HG03039 (cell line): ENCODE measurements around the gene OSBPL5.

Experiments
- ATAC-seq: cut with Tn5 transposase; IDR thresholded peaks from one replicate; pipeline ENCODE4 v1.9.1; 2021; ENCODE audit warnings: mild to moderate bottlenecking, moderate library complexity; ENCODE audit not compliant: unreplicated experiment

OSBPL5 gene

GRCh38 chr11:3105791-3106735 is 59.0 kb downstream of the OSBPL5 start:
- ATAC-seq = no peak

DNA sequence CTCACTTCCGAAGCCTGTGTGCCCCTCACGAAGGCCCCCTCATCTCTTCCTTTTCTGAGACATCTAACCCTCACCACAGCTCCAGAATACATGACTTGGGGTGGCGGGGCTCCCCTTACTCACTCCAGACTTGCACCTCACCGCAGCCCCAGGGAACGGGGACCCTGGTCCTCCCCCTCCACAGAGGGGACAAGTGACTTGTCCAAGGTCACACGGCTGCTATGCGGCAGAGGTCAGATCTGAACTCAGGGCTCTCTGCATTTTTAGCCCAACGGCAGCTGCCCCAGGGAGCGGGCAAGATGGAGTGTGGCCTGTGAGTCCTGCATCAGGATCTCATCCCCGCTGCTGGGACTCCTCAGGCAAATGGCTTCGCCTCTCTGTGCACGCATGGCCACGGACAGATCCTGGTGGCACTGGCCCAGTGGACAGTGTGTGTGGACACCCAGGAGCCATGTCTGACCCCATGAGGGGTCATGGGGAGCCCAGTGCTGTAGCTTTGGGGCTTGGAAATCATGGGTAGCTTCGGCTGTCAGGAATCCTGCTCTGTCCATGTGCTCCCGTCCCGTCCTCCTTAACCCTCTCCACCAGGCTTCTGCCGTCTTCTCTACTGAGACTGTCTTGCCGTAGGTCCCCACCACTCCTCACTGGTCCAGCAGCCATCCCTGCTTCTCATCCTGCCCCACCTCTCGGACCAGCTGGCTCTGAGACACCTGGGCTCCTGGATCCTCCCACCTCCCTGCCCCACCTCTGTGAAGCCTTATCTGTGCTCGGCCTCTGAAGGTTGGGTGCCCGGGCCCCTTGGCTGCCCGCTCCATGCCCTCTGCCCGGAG is 59.9 kb downstream of the OSBPL5 start:
- ATAC-seq = no peak

GRCh38 chr11:3104051-3104714 is 60.9 kb downstream of the OSBPL5 start:
- no peak for ATAC-seq

- no peak for ATAC-seq
These were observed 62.0 kb downstream of the OSBPL5 start for GRCh38 chr11:3103076-3103475.

DNA sequence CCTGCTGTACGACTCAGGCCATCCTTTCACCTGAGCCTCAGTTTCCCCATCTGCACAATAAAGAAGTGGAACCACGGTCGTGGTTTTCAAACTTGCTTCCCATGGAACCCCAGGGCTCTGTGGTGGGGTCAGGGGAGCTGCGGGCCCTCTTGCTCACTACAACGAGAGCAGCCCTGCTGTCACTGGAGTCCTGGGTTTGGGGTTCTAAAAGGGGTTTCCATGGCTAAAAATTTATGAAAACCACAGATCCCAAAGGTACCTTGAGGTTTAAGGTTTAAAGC is 62.5 kb downstream of the OSBPL5 start:
- no peak for ATAC-seq

- no peak for ATAC-seq
These were observed 63.0 kb downstream of the OSBPL5 start for GRCh38 chr11:3101921-3102640.

GRCh38 chr11:3099178-3099577 is 65.9 kb downstream of the OSBPL5 start:
- ATAC-seq = no peak

DNA sequence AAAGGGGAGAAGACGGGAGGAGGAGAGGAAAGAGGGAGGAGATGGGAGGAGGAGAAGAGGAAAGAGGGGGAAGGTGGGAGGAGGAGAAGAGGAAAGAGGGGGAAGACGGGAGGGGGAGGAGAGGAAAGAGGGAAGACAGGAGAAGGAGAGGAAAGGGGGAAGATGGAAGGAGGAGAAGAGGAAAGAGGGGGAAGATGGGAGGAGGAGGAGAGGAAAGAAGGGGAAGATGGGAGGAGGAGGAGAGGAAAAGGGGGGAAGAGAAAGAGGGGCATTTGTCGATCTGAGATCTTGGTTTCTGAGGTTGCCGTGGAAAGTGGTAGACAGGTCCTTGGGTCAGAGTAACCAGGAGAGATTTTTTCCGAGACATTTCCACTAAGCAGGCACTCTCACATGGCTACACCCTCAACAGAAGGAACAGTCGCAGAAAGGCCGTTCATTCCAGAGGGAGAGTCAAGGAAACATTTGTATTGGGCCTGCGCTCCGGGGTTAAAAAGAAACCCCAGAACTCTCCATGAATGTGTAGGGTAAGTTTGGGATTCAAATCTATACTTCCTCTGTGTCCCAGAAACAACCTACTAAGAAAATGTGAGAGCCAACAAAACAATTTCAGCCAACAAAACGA is 68.1 kb downstream of the OSBPL5 start:
- no peak for ATAC-seq

GRCh38 chr11:3095712-3096361 is 69.3 kb downstream of the OSBPL5 start:
- ATAC-seq = no peak

DNA sequence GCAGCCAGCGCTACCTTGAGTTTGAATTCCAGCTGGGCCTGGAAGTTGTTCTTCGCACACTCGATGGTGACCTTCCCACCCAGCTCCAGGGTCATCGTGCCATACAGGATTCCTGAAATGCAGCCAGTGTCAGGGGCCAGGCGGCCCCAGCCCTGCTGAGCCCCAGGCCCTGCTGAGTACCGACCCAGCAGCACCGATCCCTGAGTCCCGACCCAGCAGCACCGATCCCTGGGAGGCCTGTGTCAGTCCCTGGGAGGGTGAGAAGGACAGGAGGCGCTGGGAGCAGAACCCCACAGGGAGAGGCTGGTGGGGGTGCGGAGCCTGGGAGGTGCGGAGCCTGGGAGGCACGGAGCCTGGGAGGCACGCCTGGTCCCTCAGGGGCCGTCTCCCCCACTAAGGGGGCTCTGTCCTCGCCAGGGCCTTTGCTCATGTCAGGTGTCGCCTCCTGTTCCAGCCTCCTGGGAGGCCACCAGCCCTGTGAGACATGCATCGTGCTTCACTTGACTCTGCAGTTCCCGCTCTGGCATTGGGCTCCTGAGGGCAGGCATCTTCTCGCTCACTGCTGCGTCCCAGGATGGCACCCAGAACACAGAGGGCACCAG is 70.8 kb downstream of the OSBPL5 start:
- ATAC-seq = no peak

GRCh38 chr11:3093281-3094191 is 71.6 kb downstream of the OSBPL5 start:
- ATAC-seq = no peak

DNA sequence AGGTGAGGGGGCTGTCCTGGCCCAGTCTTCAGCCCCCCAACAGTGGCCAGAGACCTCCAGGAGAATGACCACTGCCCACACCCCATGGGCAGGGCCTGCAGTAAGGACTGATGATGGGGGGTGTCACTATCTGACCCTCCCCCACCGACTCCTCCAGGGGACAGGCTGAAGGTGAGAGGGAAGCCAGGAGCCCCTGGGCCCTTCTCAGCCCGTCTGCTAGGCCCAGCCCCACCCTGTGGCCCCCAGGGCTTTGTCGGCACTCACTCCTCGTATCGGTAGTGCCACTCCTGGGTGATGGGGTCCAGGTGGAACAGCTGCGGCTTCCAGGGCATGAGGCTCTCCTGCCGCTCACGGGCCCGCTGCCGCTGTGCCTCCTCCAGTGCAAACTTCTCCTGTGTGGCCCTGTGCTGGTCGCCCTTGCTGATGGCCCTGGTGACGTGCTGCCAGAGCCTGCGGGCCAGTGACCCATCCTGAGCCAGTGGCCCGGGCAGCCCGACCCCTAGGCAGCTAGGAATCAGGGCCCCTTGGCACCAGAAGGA is 72.4 kb downstream of the OSBPL5 start:
- ATAC-seq = no peak

- no peak for ATAC-seq
These were observed 73.1 kb downstream of the OSBPL5 start for GRCh38 chr11:3091846-3092602.

GRCh38 chr11:3091081-3091845 is 73.8 kb downstream of the OSBPL5 start:
- no peak for ATAC-seq

GRCh38 chr11:3090096-3090901 is 74.8 kb downstream of the OSBPL5 start:
- ATAC-seq = no peak
